Measurements from ENCODE around the gene UBC. TPM values are rescaled to one million over a fixed set of nuclear protein-coding genes. Genes with fewer than 3 reads are reported as not detected.

Gene UBC
- total RNA-seq, 1 experiment from 2014 or later: 523 TPM

- no peak overlapping the region for H2BK15ac ChIP-seq (ENCODE audit: low read depth, low read length)
- H3K18ac ChIP-seq (ENCODE audit: insufficient read length, low read depth, low read length): no peak overlapping the region
- no peak overlapping the region for H3T11ph ChIP-seq (ENCODE audit: low read length)
- no CpG with 5 or more reads among the region's 4 CpGs for WGBS (ENCODE audit: extremely low coverage, insufficient read length, low lambda C conversion rate)
- H3K23me2 ChIP-seq (ENCODE audit: insufficient read length, low read depth, low read length, poor library complexity, severe bottlenecking): no peaks in the 10 kb centered on the region
- Mint-ChIP-seq H3K9me3 (no peaks in the 10 kb centered on the region), H3K27ac (no peak overlapping the region; a peak in 1 of 7 replicates), H3K4me1 (no peaks in the 10 kb centered on the region), H3K27me3 (ENCODE audit: low read depth) (no peaks in the 10 kb centered on the region), H3K36me3 (ENCODE audit: insufficient read depth in 1 of 3, low read depth in 3 of 3) (peaks cover 44 to 88% (median 67%) of the 10 kb centered on the region in 3 experiments), H3K4me3 (no peak overlapping the region)
- no peak overlapping the region for H2BK12ac ChIP-seq (ENCODE audit: insufficient read length, low read depth, low read length)
- no peak overlapping the region for H3K9ac ChIP-seq (ENCODE audit: extremely low read depth, insufficient read length, low read length)
- TF ChIP-seq, protein P1, sequence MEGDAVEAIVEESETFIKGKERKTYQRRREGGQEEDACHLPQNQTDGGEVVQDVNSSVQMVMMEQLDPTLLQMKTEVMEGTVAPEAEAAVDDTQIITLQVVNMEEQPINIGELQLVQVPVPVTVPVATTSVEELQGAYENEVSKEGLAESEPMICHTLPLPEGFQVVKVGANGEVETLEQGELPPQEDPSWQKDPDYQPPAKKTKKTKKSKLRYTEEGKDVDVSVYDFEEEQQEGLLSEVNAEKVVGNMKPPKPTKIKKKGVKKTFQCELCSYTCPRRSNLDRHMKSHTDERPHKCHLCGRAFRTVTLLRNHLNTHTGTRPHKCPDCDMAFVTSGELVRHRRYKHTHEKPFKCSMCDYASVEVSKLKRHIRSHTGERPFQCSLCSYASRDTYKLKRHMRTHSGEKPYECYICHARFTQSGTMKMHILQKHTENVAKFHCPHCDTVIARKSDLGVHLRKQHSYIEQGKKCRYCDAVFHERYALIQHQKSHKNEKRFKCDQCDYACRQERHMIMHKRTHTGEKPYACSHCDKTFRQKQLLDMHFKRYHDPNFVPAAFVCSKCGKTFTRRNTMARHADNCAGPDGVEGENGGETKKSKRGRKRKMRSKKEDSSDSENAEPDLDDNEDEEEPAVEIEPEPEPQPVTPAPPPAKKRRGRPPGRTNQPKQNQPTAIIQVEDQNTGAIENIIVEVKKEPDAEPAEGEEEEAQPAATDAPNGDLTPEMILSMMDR (conservative IDR thresholded peaks at IDR 0.05): no peak
- H3K27ac ChIP-seq (ENCODE audit: insufficient read length, low read depth, low read length): no peak overlapping the region
- H4K5ac ChIP-seq (ENCODE audit: insufficient read length, low read depth, low read length): no peak overlapping the region
- H4K8ac ChIP-seq (replicated peaks; ENCODE audit: insufficient read length, low read depth, low read length): no peak overlapping the region
- H3K27me3 ChIP-seq (ENCODE audit: insufficient read depth, low read length): no peaks in the 10 kb centered on the region
- no peaks in the 10 kb centered on the region for H3K79me1 ChIP-seq (ENCODE audit: insufficient read depth, low read depth, low read length, poor library complexity, severe bottlenecking)
- H4K20me1 ChIP-seq (ENCODE audit: control insufficient read depth, insufficient read depth, insufficient read length): no peaks in the 10 kb centered on the region
- H3K4me1 ChIP-seq (ENCODE audit: insufficient read depth, low read length): no peaks in the 10 kb centered on the region
- no peak overlapping the region for H3K4ac ChIP-seq (ENCODE audit: low read depth, low read length)
- H3K79me2 ChIP-seq (ENCODE audit: insufficient read depth, low read length): no peaks in the 10 kb centered on the region
- no peak overlapping the region for H3K56ac ChIP-seq (ENCODE audit: insufficient read length, low read depth, low read length)
- no peak overlapping the region for H2BK20ac ChIP-seq (ENCODE audit: low read depth, low read length, poor library complexity, severe bottlenecking)
- H2AFZ ChIP-seq (ENCODE audit: low read length): no peak overlapping the region
- no peak overlapping the region for H2BK120ac ChIP-seq (ENCODE audit: low read depth, low read length, poor library complexity, severe bottlenecking)
- no peak overlapping the region for H3K23ac ChIP-seq (ENCODE audit: insufficient read length, low read depth, low read length)
- DNase-seq: no peak
- no peaks in the 10 kb centered on the region for H3K9me3 ChIP-seq (ENCODE audit: control insufficient read depth, low read depth, low read length)
- H2BK5ac ChIP-seq (ENCODE audit: insufficient read length, low read length): no peak overlapping the region
- no peak overlapping the region for H4K91ac ChIP-seq (ENCODE audit: insufficient read length, low read depth, low read length)
- no peak overlapping the region for H2AK5ac ChIP-seq (ENCODE audit: insufficient read length, low read length)
- H3K14ac ChIP-seq (ENCODE audit: insufficient read depth, low read length): no peak overlapping the region
- no peak overlapping the region for H3K4me2 ChIP-seq (ENCODE audit: insufficient read depth, insufficient read length, low read length)
These were observed 40.3 kb upstream of the UBC start for GRCh38 chr12:124954771-124955170.

All from H9 (cell line).